ENCODE data around the gene CKMT2.

DNA sequence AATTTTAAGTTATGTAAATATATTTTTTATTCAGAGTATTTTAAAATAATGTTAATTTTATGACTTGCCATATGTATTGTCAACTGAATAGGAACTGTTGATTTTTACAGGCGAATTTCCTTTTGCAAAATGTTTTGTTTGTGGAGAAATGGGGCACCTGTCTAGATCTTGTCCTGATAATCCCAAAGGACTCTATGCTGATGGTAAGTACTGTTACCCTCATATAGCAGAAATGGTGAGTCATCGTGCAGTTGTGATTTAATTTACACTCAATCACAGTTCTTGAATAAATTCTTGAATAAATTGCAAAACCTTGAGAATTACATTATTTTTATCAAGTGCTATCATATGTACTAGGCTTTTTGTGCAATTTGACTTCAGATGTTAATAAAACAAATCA lies 75.7 kb downstream of the CKMT2 start:
- TF ChIP-seq EZH2 (IDR thresholded peaks at IDR 0.05; ENCODE audit: low read length, missing control alignments): no peak
- TF ChIP-seq, protein P1, sequence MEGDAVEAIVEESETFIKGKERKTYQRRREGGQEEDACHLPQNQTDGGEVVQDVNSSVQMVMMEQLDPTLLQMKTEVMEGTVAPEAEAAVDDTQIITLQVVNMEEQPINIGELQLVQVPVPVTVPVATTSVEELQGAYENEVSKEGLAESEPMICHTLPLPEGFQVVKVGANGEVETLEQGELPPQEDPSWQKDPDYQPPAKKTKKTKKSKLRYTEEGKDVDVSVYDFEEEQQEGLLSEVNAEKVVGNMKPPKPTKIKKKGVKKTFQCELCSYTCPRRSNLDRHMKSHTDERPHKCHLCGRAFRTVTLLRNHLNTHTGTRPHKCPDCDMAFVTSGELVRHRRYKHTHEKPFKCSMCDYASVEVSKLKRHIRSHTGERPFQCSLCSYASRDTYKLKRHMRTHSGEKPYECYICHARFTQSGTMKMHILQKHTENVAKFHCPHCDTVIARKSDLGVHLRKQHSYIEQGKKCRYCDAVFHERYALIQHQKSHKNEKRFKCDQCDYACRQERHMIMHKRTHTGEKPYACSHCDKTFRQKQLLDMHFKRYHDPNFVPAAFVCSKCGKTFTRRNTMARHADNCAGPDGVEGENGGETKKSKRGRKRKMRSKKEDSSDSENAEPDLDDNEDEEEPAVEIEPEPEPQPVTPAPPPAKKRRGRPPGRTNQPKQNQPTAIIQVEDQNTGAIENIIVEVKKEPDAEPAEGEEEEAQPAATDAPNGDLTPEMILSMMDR (conservative IDR thresholded peaks at IDR 0.05 in 1 of 2, IDR thresholded peaks at IDR 0.05 in 1 of 2; ENCODE audit: low read depth in 1 of 2, low read length in 2 of 2): no peak

Data from fibroblast of lung (primary cell).